SK-N-SH treated with all-trans-retinoic acid at 6 μM for 48 hours (cell line): ENCODE results near the gene TBX18.

ENCODE experiments used
- ATAC-seq: fragments of 200-7000 bp; cut with Tn5 transposase; 3 replicates; pipeline ENCODE4 v1.9.1; 2020; ENCODE audit warnings: mild to moderate bottlenecking, moderate library complexity
- ARNTL ChIP-seq: fragments of 450-650 bp; formaldehyde crosslinking; IDR thresholded peaks from 2 replicates; pipeline ENCODE4 v1.5.0; 2020; ENCODE audit warnings: low read depth, mild to moderate bottlenecking, moderate library complexity, borderline replicate concordance
- BACH2 ChIP-seq: fragments of 250-450 bp; sonication (Bioruptor Pico); IDR thresholded peaks from 2 replicates; pipeline ENCODE4 v1.9.0; 2021; ENCODE audit warnings: mild to moderate bottlenecking, borderline replicate concordance
- CREB5 ChIP-seq: fragments of 250-450 bp; sonication (Bioruptor Pico); IDR thresholded peaks from 2 replicates; pipeline ENCODE4 v1.5.1; 2020; ENCODE audit warnings: low read depth, mild to moderate bottlenecking, moderate library complexity
- CSDC2 ChIP-seq: fragments of 250-450 bp; sonication (Bioruptor Pico); IDR thresholded peaks from 2 replicates; pipeline ENCODE4 v1.5.0; 2020; ENCODE audit warnings: mild to moderate bottlenecking, moderate library complexity
- GLIS3 ChIP-seq: fragments of 250-450 bp; sonication (Bioruptor Pico); IDR thresholded peaks from 2 replicates; pipeline ENCODE4 v1.5.0; 2020; ENCODE audit warnings: mild to moderate bottlenecking, moderate library complexity
- ISL1 ChIP-seq: fragments of 250-450 bp; sonication (Bioruptor Pico); IDR thresholded peaks from 2 replicates; pipeline ENCODE4 v2.1.2; 2022; ENCODE audit warnings: mild to moderate bottlenecking, moderate library complexity
- OSR1 ChIP-seq: fragments of 250-450 bp; sonication (Bioruptor Pico); IDR thresholded peaks from 2 replicates; pipeline ENCODE4 v1.8.0; 2022; ENCODE audit warnings: moderate library complexity, mild to moderate bottlenecking, inconsistent platforms
- PATZ1 ChIP-seq: fragments of 250-450 bp; sonication (Bioruptor Pico); IDR thresholded peaks from 2 replicates; pipeline ENCODE4 v1.8.0; 2020; ENCODE audit warnings: mild to moderate bottlenecking, moderate library complexity, borderline replicate concordance
- POU6F1 ChIP-seq: fragments of 250-450 bp; sonication (Bioruptor Pico); IDR thresholded peaks from 2 replicates; pipeline ENCODE4 v1.8.0; 2021; ENCODE audit warnings: low read depth, mild to moderate bottlenecking, moderate library complexity, borderline replicate concordance
- PPARA ChIP-seq: fragments of 250-450 bp; sonication (Bioruptor Pico); IDR thresholded peaks from 2 replicates; pipeline ENCODE4 v1.5.0; 2020; ENCODE audit warnings: mild to moderate bottlenecking, borderline replicate concordance
- RARB ChIP-seq: fragments of 250-450 bp; sonication (Bioruptor Pico); IDR thresholded peaks from 2 replicates; pipeline ENCODE4 v1.8.0; 2021; ENCODE audit warnings: mild to moderate bottlenecking, moderate library complexity
- SNAI2 ChIP-seq: fragments of 250-450 bp; sonication (Bioruptor Pico); IDR thresholded peaks from 2 replicates; pipeline ENCODE4 v1.5.0; 2020; ENCODE audit warnings: mild to moderate bottlenecking, moderate library complexity
- TCF4 ChIP-seq: fragments of 250-450 bp; sonication (Bioruptor Pico); IDR thresholded peaks from 2 replicates; pipeline ENCODE4 v1.8.0; 2021; ENCODE audit warnings: mild to moderate bottlenecking, moderate library complexity, borderline replicate concordance
- TOX ChIP-seq: fragments of 250-450 bp; sonication (Bioruptor Pico); IDR thresholded peaks from 2 replicates; pipeline ENCODE4 v1.8.0; 2021; ENCODE audit warnings: mild to moderate bottlenecking, moderate library complexity, borderline replicate concordance
- ZC3H10 ChIP-seq: fragments of 250-450 bp; sonication (Bioruptor Pico); IDR thresholded peaks from 2 replicates; pipeline ENCODE4 v1.5.1; 2021; ENCODE audit warnings: mild to moderate bottlenecking, moderate library complexity
- ZFP3 ChIP-seq: fragments of 250-450 bp; sonication (Bioruptor Pico); IDR thresholded peaks from 2 replicates; pipeline ENCODE4 v1.5.0; 2020; ENCODE audit warnings: mild to moderate bottlenecking, moderate library complexity
- ZFP30 ChIP-seq: fragments of 450-650 bp; formaldehyde crosslinking; IDR thresholded peaks from 2 replicates; pipeline ENCODE4 v1.5.0; 2022; ENCODE audit warnings: mild to moderate bottlenecking, moderate library complexity
- ZNF565 ChIP-seq: fragments of 450-650 bp; formaldehyde crosslinking; conservative IDR thresholded peaks from 2 replicates; pipeline ENCODE4 v1.5.0; 2020; ENCODE audit warnings: low read depth, mild to moderate bottlenecking, moderate library complexity
- ZNF8 ChIP-seq: fragments of 450-650 bp; formaldehyde crosslinking; IDR thresholded peaks from 2 replicates; pipeline ENCODE4 v1.5.0; 2020; ENCODE audit warnings: mild to moderate bottlenecking, moderate library complexity
- TF ChIP-seq, protein P1 (sequence below): fragments of 250-450 bp; sonication (Bioruptor Pico); IDR thresholded peaks from 2 replicates; pipeline ENCODE4 v1.5.0; 2020; ENCODE audit warnings: mild to moderate bottlenecking, moderate library complexity
- TF ChIP-seq, protein P2 (sequence below): fragments of 250-450 bp; sonication (Bioruptor Pico); IDR thresholded peaks from 2 replicates; pipeline ENCODE4 v1.5.1; 2021; ENCODE audit warnings: mild to moderate bottlenecking, moderate library complexity

Gene TBX18

GRCh38 chr6:84773431-84774156 lies 9.2 kb upstream of the TBX18 start (continued):
- no peak for TF ChIP-seq CREB5

GRCh38 chr6:84773133-84773430 lies 8.7 kb upstream of the TBX18 start:
- no peak for ATAC-seq
- TF ChIP-seq ZFP30 (CRISPR knock-in tag) (no peak), ISL1 (CRISPR knock-in tag) (no peak), TCF4 (no peak), ZC3H10 (CRISPR knock-in tag) (no peak), SNAI2 (CRISPR knock-in tag) (no peak), OSR1 (CRISPR knock-in tag) (no peak)
- TF ChIP-seq, all 23 proteins: peak for 0

DNA sequence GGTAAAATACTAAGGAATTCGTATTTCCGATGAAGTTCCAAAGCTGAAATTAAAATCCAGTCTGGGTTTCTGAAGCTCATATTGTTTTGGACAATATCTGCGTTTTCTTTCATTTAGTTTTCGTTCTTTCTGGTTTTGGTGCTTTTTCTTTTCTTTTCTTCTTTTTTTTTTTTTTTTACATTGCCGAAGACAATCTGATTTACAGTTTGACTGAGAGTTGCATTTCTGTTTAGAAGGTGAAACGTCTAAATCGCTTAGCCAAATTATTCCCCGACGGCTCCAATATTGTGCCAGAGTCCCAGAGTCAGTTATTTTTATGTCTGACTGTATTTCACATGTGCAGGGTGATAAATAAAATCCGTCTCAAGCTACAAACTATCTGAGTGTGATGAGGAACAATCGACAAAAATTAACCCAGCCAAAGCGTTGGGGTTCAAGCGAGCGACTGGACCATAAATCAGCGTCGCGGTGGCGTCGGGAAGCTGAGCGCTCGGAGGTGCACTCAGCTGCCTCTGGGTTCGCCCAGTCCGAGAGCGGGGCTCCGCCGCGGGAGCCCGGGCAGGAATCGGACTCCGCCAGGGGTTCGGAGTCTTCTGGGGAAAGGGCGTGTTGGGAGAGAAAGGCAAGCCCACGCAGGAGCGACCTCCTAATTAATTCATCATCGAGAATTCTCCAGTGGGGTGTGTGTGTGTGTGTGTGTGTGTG lies 8.2 kb upstream of the TBX18 start:
- no peak for TF ChIP-seq POU6F1 (CRISPR knock-in tag)
- TF ChIP-seq PPARA (CRISPR knock-in tag), result no peak
- TF ChIP-seq SNAI2 (CRISPR knock-in tag), result no peak
- TF ChIP-seq ZFP3 (CRISPR knock-in tag), result no peak
- TF ChIP-seq ISL1 (CRISPR knock-in tag), result no peak
- TF ChIP-seq TOX (CRISPR knock-in tag), result no peak
- TF ChIP-seq ARNTL (CRISPR knock-in tag), result no peak
- no peak for TF ChIP-seq OSR1 (CRISPR knock-in tag)
- TF ChIP-seq CREB5, result no peak
- no peak for TF ChIP-seq CSDC2 (CRISPR knock-in tag)
- no peak for TF ChIP-seq ZNF565 (CRISPR knock-in tag)
- TF ChIP-seq GLIS3 (CRISPR knock-in tag), result no peak
- TF ChIP-seq, protein P1, sequence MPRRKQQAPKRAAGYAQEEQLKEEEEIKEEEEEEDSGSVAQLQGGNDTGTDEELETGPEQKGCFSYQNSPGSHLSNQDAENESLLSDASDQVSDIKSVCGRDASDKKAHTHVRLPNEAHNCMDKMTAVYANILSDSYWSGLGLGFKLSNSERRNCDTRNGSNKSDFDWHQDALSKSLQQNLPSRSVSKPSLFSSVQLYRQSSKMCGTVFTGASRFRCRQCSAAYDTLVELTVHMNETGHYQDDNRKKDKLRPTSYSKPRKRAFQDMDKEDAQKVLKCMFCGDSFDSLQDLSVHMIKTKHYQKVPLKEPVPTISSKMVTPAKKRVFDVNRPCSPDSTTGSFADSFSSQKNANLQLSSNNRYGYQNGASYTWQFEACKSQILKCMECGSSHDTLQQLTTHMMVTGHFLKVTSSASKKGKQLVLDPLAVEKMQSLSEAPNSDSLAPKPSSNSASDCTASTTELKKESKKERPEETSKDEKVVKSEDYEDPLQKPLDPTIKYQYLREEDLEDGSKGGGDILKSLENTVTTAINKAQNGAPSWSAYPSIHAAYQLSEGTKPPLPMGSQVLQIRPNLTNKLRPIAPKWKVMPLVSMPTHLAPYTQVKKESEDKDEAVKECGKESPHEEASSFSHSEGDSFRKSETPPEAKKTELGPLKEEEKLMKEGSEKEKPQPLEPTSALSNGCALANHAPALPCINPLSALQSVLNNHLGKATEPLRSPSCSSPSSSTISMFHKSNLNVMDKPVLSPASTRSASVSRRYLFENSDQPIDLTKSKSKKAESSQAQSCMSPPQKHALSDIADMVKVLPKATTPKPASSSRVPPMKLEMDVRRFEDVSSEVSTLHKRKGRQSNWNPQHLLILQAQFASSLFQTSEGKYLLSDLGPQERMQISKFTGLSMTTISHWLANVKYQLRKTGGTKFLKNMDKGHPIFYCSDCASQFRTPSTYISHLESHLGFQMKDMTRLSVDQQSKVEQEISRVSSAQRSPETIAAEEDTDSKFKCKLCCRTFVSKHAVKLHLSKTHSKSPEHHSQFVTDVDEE, result no peak
- TF ChIP-seq ZFP30 (CRISPR knock-in tag), result no peak
- no peak for TF ChIP-seq RARB (CRISPR knock-in tag)
- no peak for ATAC-seq

DNA sequence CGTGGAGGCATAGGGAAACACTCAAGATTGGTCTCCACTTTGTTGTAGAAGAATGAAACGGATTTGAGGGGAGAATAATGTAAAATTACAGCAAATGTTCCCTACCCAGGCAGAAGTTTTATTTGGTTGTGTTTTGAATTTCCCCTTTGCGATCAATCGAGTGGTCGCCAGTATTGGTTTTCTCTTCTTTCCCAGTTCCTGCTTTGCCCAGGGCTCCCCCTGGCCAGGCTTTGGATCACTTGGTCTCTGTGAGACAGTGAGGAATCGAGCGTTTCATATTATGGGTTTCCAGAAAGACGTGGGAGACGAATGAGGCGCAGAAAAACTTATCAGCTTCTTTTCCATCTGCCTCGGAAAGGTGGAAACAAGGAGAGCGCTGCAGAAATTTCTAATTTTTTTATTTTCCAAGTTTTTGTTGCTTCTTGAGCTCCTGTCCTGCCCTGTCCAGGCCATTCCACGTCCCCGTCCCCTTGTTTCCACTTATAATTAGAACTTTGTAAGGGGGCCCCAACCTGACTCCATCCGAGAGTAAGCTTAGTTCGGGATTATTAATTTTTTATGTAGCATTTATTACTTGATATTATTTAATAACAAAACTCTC lies 7.5 kb upstream of the TBX18 start:
- no peak for ATAC-seq
- TF ChIP-seq BACH2 (CRISPR knock-in tag) (no peak), TCF4 (no peak), SNAI2 (CRISPR knock-in tag) (no peak), CSDC2 (CRISPR knock-in tag) (no peak), GLIS3 (CRISPR knock-in tag) (no peak), PATZ1 (no peak), RARB (CRISPR knock-in tag) (no peak), ZFP3 (CRISPR knock-in tag) (no peak), ZNF8 (CRISPR knock-in tag) (no peak), CREB5 (no peak), ZFP30 (CRISPR knock-in tag) (no peak)
- TF ChIP-seq, protein P2, sequence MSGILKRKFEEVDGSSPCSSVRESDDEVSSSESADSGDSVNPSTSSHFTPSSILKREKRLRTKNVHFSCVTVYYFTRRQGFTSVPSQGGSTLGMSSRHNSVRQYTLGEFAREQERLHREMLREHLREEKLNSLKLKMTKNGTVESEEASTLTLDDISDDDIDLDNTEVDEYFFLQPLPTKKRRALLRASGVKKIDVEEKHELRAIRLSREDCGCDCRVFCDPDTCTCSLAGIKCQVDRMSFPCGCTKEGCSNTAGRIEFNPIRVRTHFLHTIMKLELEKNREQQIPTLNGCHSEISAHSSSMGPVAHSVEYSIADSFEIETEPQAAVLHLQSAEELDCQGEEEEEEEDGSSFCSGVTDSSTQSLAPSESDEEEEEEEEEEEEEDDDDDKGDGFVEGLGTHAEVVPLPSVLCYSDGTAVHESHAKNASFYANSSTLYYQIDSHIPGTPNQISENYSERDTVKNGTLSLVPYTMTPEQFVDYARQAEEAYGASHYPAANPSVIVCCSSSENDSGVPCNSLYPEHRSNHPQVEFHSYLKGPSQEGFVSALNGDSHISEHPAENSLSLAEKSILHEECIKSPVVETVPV (CRISPR knock-in tag), result no peak
